IPS DF 4.7 (cell line): Measurements from ENCODE around the gene PPIE.
"Not testable (repeated sequence)": the region's sequence is repeated elsewhere in the genome, so short reads cannot be mapped to it uniquely, and the experiment has no call there.

Source experiments
- DNase-seq: peaks from one replicate; pipeline ENCODE4 v3.0.0-alpha.2; 2013; ENCODE audit warnings: low spot score; ENCODE audit errors: extremely low read depth

The PPIE gene

DNA sequence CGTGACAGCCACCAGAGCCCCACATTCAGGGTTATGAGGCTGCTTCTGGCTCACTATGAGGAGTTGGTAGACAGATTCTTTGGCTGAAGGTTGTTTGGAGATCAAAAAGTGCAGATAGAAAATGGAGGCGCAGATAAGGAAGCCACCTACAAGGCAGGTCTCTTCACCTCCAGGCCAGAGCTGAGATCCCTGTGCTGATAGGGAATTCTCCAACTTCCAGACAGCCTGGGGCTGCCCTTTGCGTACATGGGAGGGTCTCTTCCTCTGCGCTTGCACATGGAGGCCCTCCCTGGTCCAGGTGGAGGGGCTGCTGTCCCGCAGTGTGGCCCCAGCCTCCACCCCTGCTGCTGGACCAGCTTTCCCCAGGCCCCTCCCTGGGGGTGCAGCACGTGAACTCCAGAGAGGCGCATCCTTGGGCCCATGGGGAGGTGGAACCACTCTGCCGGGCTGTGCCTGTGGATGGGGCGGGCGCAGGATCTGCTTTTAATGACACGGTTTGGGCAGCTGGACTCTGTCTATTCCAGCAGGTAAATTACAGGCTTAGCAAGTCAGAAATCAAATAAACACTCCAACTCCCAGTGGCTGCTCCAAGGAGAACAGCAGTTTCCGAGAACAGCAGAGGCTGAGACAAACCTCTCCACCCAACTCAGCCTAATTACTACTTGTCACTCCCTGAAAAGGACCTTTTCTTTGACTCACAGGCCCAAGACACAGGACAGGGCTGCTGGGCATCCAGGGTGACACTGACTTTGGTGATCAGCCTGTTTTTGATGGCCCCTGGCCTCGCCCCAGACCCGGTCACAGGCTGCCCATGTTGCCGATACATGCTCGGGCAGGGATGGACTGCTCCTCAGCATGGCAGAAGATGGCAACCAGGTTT lies 20.1 kb downstream of the PPIE start:
- no peak for DNase-seq

DNA sequence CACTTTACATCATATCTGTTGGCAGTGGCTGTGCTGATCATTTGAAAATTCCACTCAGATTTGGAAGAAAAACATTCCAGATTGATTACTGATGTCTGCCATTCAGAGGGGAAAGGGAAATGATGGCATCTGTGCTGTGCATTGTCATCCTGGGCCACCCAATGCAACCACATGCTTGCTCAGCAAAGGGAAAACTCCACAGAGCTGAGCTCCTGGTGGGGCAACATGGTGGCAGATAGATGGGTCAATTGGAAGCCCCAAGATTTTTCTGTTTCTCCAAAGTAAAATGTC lies 20.7 kb downstream of the PPIE start:
- no peak for DNase-seq

DNA sequence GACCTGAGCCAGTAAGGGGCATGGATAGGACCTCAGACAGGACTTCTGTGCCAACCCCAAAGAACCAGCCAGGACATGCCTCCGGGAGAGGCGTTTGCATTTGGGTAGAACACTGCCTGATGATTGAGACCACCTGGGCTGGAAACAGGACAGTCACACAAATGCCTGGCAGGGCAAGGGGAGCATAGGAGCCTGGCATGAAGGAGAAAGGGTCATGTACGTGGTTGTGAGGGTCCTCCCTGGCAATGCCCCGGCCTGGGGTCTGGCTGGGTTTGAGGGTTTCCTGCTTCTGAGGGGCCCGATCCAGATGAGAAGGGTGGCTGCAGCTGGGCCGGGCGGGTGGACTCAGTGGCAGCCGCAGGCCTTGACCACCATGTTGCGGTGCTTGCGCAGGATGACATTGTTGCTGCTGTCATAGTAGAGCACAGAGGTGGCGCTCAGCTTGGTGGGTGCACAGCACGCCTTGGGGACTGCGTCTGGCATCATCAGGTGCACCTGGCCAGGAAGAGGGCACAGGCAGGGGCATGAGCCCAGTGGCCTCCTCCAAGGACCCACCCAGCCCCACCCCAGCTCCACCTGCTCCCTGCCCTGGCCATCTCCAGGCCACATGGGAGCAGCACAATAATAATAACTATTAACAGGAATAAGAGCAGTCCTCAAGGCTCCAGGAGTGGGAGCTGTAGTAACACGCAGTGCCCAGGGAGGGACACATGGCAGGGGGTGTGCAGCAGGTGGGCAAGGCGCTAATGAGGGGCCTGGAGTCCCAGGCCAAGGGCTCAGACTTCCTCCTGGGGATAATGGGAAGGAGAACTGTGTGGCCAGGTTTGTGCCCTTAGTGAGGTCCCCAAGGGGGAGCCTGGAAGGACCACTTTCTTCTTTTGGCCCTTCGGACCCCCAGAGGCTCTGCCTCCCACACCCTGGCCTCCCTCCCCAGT lies 21.7 kb downstream of the PPIE start:
- DNase-seq: no peak

DNA sequence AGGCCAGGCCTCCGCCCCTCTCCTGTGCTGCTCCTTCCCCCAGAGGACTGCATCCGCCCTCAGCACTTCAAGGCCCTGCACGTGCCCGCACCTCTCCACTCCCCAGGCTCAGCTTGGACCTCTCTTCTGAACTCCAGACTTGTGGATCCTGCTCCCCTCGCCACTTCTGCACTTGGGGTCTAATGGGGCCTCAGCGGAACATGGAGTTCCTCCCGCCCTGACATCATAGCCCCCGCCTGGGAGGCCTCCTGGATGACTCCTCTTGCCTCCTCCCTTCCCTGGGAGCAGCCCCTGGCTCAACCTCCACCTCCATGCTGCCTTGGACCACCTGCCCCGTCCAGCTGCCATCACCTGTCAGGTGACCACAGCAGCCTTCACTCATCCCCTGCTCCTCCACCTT lies 22.3 kb downstream of the PPIE start:
- DNase-seq: no peak

DNA sequence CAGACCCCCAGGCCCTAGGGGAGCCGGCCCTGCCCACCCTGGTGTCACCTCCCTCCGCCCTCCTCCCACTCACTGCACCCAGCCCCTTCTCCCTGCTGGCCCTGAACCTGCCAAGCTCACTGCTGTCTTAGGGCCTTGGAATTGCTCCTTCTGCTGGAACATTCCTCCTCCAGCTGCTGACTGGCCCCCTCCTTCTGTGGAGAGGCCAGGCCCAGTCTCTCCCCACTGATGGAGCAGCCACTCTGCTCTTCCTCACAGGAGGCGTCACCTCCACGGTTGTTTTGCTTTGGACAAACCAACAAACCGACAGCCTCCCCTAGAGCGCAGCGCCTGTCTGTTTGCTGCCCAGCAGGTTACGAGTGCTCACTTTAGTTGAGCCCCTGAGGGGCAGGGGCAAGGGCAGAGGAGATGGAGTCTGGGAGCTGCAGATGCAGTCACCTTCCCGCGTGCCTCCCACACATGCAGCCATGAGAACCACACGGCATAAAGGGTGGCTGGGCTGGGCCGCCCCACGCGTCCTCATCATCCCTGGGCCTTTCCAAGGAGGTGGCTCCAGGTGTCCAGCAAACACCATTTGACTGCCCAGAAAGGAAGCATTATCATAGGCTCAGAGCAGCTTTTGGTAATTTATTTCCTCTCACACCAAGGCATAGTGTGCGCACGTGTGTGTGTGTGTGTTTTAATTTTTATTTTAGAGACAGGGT lies 23.0 kb downstream of the PPIE start:
- DNase-seq: no peak

DNA sequence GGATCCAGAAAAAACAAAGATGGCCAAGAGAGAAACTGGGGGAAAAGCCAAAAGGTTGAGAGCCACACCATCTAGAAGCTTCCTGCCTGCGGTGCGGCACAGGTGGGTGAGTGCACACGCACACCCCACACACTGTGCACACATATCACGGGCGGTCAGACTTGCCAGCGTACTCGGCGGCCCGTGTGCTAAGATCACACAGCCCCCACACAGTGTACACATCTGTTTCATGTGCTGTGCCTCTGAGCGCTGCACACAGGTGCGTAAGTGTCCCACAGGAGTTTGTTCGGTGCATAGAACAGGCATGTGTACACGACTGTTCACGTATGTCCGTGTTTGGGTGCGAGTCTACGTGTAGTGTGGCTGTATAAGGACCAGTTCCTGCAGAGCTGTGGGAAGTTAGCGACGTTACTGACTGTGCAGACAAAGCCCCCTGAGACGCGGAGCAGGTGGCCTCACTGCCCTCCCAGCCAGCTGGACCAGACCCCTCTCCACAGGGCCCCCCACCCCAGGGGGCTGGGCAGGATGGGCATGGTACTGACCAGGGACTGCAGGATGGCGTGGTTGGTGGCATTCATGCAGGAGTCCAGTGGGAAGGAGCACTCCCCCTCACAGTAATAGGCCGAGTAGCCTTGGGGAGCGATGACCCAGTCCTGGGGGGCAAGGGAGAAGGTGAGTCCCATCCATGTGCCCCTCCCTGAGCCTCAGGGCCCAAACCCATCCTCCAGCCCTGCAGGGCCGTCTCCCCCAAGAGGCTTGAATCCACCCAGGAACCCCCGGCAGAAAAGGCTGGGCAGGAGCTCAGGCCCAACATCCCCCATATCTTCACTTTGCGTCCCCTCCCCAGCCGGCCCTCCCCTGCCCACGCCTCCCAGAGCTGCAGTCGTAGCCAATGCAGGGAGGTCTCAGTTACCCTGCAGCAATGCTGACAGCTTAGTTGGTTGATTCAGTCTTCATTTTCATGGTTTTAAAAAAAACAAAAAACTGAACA lies 24.2 kb downstream of the PPIE start:
- DNase-seq: no peak

DNA sequence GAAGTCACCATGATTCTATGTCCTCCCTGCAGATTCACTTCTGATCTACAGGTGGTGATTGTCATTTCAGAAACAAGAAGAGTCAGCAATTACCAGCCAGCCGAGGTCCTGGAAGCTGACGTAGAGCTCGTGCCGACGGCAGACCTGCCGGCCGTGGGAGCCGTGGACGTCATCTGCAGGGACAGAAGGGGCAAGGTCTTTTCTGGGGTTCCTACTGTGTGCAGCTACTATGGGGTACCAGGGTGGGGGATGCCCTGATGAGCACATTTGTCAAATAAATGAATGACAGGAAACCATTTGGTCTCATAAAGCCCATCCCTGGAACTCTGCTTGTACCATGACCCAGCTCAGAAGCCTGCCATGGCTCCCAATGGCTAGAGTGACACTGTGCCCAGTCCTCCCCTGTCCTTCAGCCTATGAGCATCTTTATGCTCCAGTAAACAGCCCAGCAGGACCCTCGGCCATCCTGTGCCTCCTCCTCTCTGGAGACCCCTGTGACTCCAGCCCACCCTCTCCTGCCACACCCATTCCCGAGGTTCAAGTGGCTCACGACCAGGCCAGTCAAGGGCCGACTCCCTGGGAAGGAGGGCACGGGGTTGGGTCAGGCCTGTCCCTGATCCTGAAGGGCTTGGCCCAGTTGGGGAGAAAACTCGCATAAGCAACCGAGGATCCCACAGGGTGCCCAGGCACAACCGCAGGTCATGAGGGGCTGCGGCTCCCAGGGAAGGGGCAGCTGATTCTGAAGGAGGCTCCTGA lies 25.1 kb downstream of the PPIE start:
- not testable (repeated sequence) for DNase-seq

DNA sequence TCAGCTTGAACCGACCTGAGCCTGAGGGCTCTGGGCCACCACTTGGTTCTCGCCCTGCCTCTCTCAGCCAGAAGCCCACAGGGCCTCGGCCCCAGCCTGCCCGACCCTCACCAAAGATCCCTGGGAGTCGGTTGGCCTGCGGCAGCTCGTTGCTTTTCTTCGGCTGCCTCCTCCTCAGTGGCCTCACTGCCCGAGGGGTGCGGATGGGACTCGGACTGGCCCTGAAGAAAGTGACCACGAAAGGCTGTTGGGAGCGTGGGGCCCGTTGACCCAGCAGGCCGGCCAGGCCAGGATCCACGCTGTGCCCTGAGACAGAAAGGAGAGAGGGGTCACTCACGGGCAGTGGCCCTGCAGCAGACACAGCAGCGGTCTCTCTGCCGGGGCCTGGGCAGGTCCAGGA lies 25.8 kb downstream of the PPIE start:
- DNase-seq: not testable (repeated sequence)

DNA sequence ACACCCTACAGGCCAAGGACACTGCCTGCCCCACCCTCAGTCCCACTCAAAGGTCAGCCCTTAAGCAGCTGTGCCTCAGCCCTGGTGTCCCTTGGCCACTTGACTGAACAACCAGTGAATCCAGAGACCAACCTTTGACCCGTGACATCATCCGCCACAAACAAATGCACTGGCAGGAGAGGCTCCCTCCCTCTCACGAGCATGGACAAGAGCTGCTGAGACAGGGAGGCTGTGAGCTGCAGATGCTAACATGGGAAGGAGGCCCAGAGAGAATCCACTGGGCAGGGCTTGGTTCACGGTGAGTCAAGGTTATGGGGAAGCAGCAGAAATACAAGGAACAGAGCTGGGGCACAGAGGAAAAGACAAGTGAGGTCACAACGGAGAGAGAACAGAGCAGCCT lies 27.8 kb downstream of the PPIE start:
- DNase-seq: not testable (repeated sequence)

DNA sequence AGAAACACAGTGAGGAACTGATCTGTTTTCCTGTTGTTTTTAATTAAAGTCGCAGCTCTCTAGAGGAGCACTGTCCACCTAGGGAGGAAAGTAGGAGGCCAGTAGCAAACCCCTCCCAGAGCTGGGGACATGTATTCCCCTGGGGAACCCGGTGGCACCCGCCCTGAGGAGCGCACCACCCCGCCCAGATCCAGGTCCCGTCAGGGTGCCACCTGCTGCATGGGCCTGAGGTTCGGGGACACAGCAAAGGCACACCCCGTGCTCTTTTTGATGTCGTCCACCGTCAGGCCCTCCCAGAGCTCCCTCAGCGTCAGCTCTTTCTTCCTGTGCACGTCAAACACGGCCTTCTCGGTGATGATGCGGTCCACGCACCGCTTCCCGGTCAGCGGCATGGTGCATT lies 30.8 kb downstream of the PPIE start:
- DNase-seq: not testable (repeated sequence)

DNA sequence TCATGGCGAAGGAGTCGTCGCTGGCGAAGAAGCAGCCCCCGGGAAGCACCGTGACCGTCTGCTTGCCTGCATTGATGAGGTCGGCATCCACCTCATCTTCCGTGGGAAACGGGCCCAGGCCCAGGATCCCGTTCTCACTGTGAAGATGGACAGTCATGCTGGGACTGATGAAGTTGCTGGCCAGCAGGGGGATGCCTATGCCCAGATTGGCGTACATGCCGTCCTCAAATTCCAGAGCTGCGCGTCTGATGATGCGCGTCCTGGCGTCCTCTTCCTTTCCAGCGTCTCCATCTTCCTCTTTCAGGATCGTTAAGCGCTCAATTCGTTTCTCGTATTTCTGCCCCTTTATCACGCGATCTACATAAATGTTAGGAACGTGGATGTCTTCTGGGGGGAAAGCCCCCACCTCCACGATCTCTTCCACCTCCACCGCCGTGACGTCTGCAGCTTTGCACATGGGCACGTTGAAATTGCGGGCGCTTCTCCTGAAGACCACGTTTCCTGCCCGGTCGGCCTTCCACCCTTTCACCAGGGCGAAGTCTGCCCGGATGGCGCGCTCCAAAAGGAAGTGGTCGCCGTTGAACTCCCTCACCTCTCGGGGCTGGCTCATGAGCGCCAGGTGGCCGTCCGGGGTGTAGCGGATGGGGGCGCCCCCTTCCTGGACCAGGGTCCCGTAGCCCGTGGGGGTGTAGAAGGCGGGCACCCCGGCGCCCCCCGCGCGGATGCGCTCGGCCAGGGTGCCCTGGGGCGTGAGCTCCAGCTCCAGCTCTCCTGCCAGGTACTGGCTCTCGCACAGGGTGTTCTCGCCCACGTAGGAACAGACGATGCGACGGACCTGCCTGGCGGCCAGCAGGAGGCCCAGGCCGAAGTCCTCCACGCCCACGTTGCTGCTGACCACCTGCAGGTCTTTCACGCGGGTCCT lies 31.7 kb downstream of the PPIE start:
- DNase-seq: not testable (repeated sequence)

DNA sequence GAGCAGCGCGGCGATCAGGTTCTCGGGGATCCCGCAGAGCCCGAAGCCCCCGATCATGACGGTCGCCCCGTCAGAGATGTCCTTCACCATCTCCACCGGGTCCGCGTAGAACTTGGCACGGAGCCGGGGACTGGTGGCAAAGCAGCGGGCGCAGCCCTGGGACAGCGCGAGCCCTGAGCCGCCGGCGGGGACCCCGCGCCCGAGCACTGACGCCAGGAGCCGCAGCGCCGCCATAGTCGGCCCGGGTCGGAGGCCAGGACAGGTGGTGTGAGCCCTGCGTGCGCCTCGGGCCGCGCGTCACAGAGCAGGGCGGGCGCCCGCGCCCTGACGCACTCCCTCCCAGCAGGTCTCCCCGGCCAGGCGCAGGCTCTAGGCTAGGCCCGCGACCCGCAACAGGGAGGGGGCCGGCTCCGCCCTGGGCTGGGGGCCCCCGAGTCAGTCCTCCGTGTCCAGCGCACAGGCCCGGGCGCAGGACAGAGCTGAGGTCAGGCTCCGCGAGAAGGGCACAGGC lies 32.4 kb downstream of the PPIE start, which contains the start of gene OXCT2:
TSS of gene OXCT2 (minus strand) at position 327 of the 511 bp plus-strand sequence. CDS start at position 234, 93 bp downstream.
- not testable (repeated sequence) for DNase-seq

DNA sequence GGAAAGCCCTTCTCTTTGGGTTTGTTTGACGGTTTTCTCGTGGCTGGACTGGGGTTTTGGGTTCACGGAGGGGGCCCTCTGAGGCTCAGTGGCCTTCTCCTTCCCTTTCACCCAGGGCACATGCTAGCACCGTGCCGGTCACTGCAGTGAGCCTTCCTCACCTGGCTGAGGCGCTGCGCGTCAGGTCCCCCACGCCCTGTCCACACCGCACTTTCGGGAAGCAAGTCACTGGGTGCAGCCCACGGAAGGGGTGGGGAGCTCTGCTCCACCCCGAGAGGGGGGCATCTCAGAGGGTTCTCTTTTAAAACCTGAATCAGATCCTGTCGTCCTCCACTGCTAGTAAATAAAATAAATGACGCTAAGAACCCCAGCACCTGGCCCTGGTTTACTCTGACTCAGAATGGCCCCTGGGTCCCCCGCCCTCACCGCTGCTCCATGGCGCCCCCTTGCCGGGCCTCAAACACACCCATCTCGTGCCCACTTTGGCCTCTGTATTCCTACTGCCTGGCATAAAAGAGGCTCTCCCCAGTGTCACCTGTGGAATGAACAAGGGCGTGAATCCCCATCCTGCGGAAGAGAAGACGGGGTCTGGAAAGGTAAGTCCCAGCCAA lies 34.8 kb downstream of the PPIE start:
- not testable (repeated sequence) for DNase-seq

DNA sequence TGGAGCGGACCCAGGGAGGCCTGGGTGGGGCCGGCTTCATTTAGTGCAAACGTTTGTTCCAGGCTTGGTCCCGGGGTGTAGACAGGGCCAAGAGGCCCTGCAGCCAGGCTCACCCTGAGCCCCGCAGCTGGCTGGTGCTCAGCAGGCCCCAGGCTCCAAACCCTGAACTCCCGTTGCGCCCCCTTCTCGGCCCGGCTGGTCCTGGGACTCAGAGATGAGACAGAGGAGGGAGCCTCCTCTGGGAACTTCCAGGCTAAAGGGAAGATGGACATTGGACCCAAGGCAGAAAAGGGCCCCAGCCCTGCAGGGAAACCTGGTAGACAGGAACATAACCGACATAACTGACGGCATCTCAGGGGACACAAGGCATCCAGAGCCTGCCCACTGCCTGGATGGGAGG lies 36.5 kb downstream of the PPIE start:
- DNase-seq: not testable (repeated sequence)

DNA sequence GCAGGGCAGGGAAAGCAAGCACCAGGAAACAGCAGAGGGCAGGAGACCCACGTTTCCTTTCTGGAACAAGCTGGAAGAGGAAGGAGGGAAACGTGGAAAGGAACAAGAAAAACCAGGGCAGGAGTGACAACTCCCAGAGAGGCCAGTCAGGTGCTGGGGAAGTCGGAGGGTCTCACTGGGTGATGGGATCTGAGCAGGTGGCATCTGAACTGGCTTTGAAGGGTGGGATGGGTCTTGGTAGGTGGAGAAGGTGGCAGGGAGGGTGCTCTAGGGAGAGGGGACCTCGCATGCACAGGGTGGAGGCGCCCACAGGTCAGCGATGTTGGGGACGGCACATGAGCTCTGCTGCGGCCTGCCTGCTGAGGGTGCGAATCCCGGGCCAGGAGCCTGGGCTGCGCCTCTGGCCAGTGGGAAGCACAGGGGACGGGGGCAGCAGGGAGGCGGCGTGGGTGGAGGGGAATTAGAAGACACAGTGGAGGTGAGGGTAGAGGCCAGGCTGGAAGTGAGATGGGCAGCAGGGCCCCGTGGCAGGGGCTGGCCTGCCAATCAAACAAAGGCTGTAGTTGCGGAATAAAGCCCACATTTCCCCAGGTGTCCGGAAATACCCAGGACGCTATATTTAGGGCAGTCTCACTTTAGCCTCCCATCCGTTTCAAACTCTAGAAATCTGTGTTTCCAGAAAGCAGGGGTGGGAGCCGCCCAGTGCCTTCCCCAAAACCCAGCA lies 37.2 kb downstream of the PPIE start:
- DNase-seq: not testable (repeated sequence)

DNA sequence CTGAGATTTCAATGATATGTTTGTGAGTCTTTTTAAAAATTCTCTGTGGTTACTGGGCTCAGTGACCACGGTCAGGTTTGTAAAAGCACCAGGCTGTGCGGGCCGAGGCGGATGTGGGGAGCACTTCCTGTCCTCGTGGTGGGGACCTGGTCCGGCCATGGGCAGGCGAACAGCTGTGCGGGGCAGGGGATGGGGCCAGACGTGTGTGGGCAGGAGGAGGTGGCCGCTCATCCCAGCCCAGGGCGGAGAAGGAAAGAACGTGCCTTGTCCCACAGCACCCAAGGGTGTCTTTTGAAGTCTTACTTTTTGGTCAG lies 37.7 kb downstream of the PPIE start:
- no peak for DNase-seq

DNA sequence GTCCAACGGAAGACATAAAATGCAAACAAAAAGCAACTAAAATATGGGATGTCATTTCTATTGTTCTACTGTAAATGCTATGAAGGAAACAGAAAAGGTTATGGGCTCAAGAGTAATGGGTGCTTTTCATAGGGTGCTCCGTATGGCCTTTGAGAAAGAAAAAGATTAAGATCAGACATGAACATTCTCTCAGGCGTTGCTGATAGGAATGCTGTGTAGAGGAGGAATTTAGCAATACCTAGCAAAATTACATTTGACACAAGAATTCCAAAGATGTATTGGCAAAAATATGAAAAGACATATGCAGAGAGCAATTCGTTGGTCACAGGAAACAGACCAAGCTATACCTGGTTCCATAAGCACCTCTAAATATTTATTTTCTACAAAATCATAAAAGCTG lies 38.2 kb downstream of the PPIE start:
- DNase-seq: no peak
